ENCODE results near the gene ACLY.

GRCh38 chr17:41939044-41939692, 20.4 kb upstream of the ACLY start:
- no peak for TF ChIP-seq CTCF (IDR thresholded peaks at IDR 0.05; ENCODE audit: low read length)
- no peak for TF ChIP-seq EZH2 (IDR thresholded peaks at IDR 0.05; ENCODE audit: borderline replicate concordance, low read length)

Data from OCI-LY1 (cell line).